GM04504 (cell line): ENCODE data around the gene TOP1.

Experiments used
- DNase-seq: peaks from one replicate; pipeline ENCODE4 v3.0.0-alpha.2; 2012; ENCODE audit warnings: low read depth

Gene TOP1

DNA sequence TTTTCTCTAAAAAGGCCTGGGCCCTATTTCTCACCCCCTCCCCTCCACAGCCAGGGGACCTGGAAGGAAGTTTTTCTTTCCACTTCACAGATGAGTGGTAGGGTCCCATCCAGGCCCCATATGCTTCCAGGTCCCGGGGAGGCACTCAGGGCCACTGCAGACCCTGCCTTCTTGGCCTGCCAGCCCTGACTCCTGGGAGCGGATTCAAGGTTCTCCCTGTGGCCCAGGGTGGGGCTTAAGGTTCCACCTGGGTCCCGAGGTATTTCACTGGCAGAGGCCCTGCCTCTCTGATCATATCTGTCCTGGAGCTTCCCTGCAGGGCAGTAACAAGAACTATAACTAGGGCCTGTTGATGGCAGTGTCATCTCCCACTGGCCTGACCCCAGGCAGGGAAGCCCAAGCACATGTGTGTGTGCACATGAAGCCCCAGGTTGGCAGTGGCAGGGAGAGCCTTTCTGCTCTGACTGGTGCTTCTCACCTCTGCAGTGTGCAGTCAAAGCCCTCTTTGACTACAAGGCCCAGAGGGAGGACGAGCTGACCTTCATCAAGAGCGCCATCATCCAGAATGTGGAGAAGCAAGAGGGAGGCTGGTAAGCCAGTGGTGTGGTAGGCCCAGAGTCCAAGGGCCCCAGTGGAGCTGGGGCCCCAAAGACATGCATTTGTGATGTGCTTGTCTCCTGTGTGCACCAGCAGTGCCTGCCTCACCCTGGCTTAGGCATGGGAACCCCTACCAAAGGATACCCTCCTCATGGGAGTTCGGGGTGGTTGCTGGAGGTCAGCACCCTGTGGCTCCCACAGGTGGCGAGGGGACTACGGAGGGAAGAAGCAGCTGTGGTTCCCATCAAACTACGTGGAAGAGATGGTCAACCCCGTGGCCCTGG, 139.9 kb downstream of the TOP1 start:
- DNase-seq: no peak

- DNase-seq: no peak
Observed at GRCh38 chr20:41169162-41169690, 140.6 kb downstream of the TOP1 start.

DNA sequence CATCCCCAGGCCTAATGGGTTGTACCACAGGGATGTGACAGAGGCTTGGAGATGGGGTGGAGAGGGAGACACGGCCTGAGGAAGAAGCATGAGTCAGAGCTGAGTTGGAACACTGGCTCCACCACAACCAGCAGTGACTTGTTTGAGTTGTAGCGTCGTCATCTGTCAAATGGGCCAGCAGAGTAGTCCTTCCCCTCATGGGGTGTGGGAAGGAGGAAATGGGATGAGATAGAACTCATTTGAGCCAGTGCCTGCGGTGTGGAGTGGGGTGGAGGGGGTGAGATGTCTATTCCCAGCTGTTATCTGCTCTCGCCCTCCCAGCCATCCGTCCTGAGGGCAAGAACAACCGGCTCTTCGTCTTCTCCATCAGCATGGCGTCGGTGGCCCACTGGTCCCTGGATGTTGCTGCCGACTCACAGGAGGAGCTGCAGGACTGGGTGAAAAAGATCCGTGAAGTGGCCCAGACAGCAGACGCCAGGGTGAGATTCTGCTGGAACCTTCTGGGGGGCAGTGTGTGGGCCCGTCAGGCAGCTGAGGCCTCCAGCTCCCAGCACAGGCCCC, 141.2 kb downstream of the TOP1 start:
- peak; percentile 37 for DNase-seq

DNA sequence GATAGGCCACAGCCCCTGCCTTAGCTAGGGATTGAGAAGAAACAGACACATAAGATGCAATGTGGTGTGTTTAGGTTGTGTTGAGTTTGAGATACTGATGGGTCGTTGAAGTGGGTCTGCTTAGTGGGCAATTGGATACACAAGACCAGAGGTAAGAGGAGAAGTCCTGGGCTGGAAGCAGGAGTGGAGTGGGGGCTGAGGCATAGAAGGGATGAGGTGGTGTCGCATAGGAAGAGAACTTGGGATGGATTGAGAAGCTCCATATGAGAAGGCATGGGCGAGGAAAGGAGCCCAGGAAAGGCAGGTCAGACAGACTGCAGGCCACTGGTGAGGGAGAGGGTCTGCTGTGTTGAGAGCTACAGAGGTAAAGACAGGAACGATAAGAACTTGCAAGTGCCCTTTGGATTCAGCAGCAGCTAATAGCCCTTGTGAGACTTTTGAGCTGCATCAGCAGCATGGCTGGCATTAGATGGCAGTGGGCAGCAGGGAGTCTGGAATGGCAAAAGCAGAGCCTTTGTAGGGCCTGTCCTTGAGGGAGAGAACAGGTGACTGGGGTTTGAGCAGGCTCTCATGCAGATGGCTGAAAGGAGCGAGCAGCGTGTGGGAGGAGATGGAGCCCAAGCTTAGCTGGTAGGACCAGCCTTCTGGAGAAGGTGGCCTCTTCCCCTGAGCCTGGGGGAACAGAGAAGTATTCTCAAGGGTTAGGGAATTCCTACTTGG, 141.9 kb downstream of the TOP1 start:
- no peak for DNase-seq

DNA sequence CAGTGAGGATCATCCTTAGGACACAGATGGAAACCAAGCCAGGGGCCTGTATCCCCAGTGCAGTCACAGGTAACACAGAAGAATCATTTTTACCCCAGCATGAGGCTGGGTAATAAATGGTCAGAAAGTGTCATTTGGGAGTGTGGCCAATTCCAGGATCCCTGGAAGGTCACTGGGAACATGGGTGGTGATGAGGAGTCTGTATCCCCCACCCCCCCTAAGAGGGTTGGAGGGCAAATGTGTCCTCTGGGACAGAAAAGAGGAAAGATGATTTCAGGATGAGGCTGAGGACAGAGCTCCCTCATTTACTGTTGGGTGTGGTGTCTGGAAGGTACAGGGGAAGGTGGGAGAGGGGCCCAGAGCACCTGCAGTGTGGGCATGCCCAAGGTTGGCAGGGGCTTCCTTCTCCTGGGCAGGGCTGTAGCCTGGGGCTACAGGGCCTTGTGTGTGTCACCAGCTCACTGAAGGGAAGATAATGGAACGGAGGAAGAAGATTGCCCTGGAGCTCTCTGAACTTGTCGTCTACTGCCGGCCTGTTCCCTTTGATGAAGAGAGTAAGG, 143.2 kb downstream of the TOP1 start:
- no peak for DNase-seq

- DNase-seq: no peak
Observed at GRCh38 chr20:41172296-41173140, 143.9 kb downstream of the TOP1 start.

DNA sequence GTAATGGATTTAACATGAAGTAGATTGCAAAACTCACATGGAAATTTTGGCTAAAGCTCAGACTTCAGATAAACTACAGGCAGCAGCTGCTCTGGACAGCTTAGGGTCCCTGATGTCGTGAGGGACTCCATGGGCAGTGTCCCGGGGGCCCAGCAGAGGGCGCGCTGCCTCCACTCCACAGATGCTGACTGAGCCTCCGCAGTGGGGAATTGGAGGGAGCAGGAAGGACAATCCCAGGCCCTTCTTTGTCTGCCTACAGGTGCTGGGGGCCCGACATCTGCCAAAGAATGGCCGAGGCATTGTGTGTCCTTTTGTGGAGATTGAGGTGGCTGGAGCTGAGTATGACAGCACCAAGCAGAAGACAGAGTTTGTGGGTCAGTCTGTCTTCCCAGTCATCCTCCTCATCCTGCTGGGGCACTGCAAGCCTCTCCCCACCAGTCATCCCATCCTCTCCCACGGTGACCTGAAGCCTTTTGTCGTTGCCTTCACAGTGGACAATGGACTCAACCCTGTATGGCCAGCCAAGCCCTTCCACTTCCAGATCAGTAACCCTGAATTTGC, 144.6 kb downstream of the TOP1 start:
- peak; percentile 53 for DNase-seq

- DNase-seq: no peak
Observed at GRCh38 chr20:41173791-41174341, 145.2 kb downstream of the TOP1 start.
